Keratinocyte (primary cell): Measurements from ENCODE around the gene LRFN4.

Experiments used
- CTCF ChIP-seq, 3 experiments: IDR thresholded peaks in 1 of 3; conservative IDR thresholded peaks in 1 of 3; optimal IDR thresholded peaks in 1 of 3; 2 replicates in 2 of 3; 3 replicates in 1 of 3; pipeline versions ENCODE3 to v1.5.1; 2011; ENCODE audit warnings: low read length in 3 of 3, mild to moderate bottlenecking in 3 of 3, moderate library complexity in 2 of 3, control low read depth in 1 of 3, inconsistent platforms in 1 of 3; ENCODE audit not compliant: insufficient read depth in 2 of 3; ENCODE audit errors: extremely low read depth in 1 of 3
- EZH2 ChIP-seq: IDR thresholded peaks from one replicate; pipeline ENCODE4 v1.6.1; 2012; ENCODE audit warnings: inconsistent platforms, mild to moderate bottlenecking, low read length, moderate library complexity

- TF ChIP-seq CTCF (optimal IDR thresholded peaks at IDR 0.05 in 1 of 3, IDR thresholded peaks at IDR 0.05 in 1 of 3, conservative IDR thresholded peaks at IDR 0.05 in 1 of 3; ENCODE audit: extremely low read depth in 1 of 3, insufficient read depth in 2 of 3, low read length in 3 of 3) = no peak
- TF ChIP-seq EZH2 = no peak
Observed at GRCh38 chr11:66875378-66875777, 18.5 kb downstream of the LRFN4 start.
